Sigmoid colon (tissue), 7 donors: ENCODE results near the gene PLCL1. TPM values are rescaled to one million over a fixed set of nuclear protein-coding genes. Genes with fewer than 3 reads are reported as not detected.

Source experiments
- DNase-seq: peaks from one replicate; pipeline ENCODE4 v3.0.0-alpha.2; 2019
- H3K27ac ChIP-seq, 4 donors: fragments of 200-600 bp; sonication (generic); one replicate each; pipeline ENCODE4 v1.5.1; 2016 to 2019; ENCODE audit warnings: mild to moderate bottlenecking in 1 of 4
- H3K27me3 ChIP-seq, 3 donors: fragments of 200-600 bp; sonication (generic); one replicate each; pipeline ENCODE4 v1.5.1; 2019; ENCODE audit warnings: mild to moderate bottlenecking in 1 of 3
- H3K36me3 ChIP-seq, 4 donors: fragments of 200-600 bp; sonication (generic); one replicate each; pipeline ENCODE4 v1.5.1; 2016 to 2019
- H3K4me1 ChIP-seq, 4 donors: fragments of 200-600 bp; sonication (generic); one replicate each; pipeline ENCODE4 v1.5.1; 2017 to 2019
- H3K4me3 ChIP-seq, 4 donors: fragments of 200-600 bp; sonication (generic); one replicate each; pipeline ENCODE4 v1.5.1; 2017 to 2019; ENCODE audit warnings: mild to moderate bottlenecking in 2 of 4, moderate library complexity in 1 of 4
- H3K9me3 ChIP-seq, 4 donors: fragments of 200-600 bp in 3 of 4; sonication (generic) in 3 of 4; one replicate each; pipeline versions ENCODE4 v1.5.1 to v1.6.1; 2013 to 2019
- CTCF ChIP-seq, 4 experiments: fragments of 450-650 bp in 3 of 4; fragments of 200-600 bp in 1 of 4; IDR thresholded peaks; one replicate each; pipeline ENCODE4 v1.5.1; 2016 to 2019; ENCODE audit warnings: antibody characterized with exemption in 4 of 4, mild to moderate bottlenecking in 3 of 4, moderate library complexity in 2 of 4
- EP300 ChIP-seq, 4 donors: sonication (generic); formaldehyde crosslinking; IDR thresholded peaks; one replicate each; pipeline ENCODE4 v1.6.1; 2017; ENCODE audit warnings: antibody characterized with exemption in 4 of 4
- POLR2A ChIP-seq, 2 donors: fragments of 450-650 bp; IDR thresholded peaks; one replicate each; pipeline ENCODE4 v1.6.1; 2016; ENCODE audit warnings: antibody characterized with exemption in 2 of 2, mild to moderate bottlenecking in 2 of 2, moderate library complexity in 2 of 2
- POLR2AphosphoS5 ChIP-seq, 4 donors: sonication (generic); formaldehyde crosslinking; IDR thresholded peaks; one replicate each; pipeline ENCODE4 v1.6.1; 2017; ENCODE audit warnings: antibody characterized with exemption in 4 of 4
- WGBS, 2 donors: extraction: QIAGEN DNeasy Blood & Tissue Kit; methylation state at CpG; one replicate each; pipeline ENCODE4 v1.1.7; 2013; 5-methylcytosine and 5-hydroxymethylcytosine counted together
- intact Hi-C: fragments of 100-400 bp; cut with DNase I; formaldehyde crosslinking; loops from one replicate; pipeline ENCODE4 v1.15.1; 2023
- polyA plus RNA-seq, 3 donors: library from polyadenylated mRNA; stranded (reverse); fragments of 200-250 nt; gene quantifications; one replicate each; pipeline ENCODE4 v1.2.3, GENCODE V29; 2013
- total RNA-seq, 4 donors: library from RNA; depleted of rRNA; stranded (reverse); fragments of >200 nt; gene quantifications; one replicate each; pipeline ENCODE4 v1.1.0, GENCODE V29; 2016
- donor health status: healthy with polysubstance abuse.
- donor health status: Bipolar disorder and iron deficiency.
- donor health status: healthy.

The PLCL1 gene
- total and polyA plus RNA-seq, 7 donors: 0.69 to 20.0 (median 13.6) TPM

- no peaks in the 10 kb centered on the region for H3K36me3 ChIP-seq
- no peak for DNase-seq
- no peak overlapping the region for H3K4me3 ChIP-seq
- H3K9me3 ChIP-seq: no peaks in the 10 kb centered on the region
- WGBS, 2 donors: 81 to 87% methylated on average over 3 of the region's 3 CpGs
- intact Hi-C loops: no loop called here
- peaks cover 0 to 8% (median 6%) of the 10 kb centered on the region in 4 donors for H3K4me1 ChIP-seq
- H3K27me3 ChIP-seq: no peaks in the 10 kb centered on the region
- H3K27ac ChIP-seq: peak overlapping the region in 1 of 4 donors; percentile 44
- no peak for TF ChIP-seq POLR2A (IDR thresholded peaks at IDR 0.05)
- TF ChIP-seq POLR2AphosphoS5 (IDR thresholded peaks at IDR 0.05): no peak
- TF ChIP-seq EP300 (IDR thresholded peaks at IDR 0.05): no peak
- no peak for TF ChIP-seq CTCF (IDR thresholded peaks at IDR 0.05)
Measured at GRCh38 chr2:197915548-197916265, 111.3 kb downstream of the PLCL1 start.

- Histone ChIP-seq H3K9me3 (no peaks in the 10 kb centered on the region), H3K4me3 (no peak overlapping the region), H3K36me3 (no peaks in the 10 kb centered on the region), H3K27ac (no peak overlapping the region), H3K4me1 (peaks cover 0 to 7% (median 4%) of the 10 kb centered on the region in 4 donors), H3K27me3 (no peaks in the 10 kb centered on the region)
- TF ChIP-seq POLR2AphosphoS5 (IDR thresholded peaks at IDR 0.05) (no peak), CTCF (IDR thresholded peaks at IDR 0.05) (no peak), EP300 (IDR thresholded peaks at IDR 0.05) (no peak), POLR2A (IDR thresholded peaks at IDR 0.05) (no peak)
- no peak for DNase-seq
- intact Hi-C loops: no loop called here
Measured at GRCh38 chr2:197919487-197919886, 115.1 kb downstream of the PLCL1 start.

- no peak for DNase-seq
- Histone ChIP-seq H3K9me3 (no peaks in the 10 kb centered on the region), H3K36me3 (no peaks in the 10 kb centered on the region), H3K27ac (no peak overlapping the region), H3K4me3 (no peak overlapping the region), H3K27me3 (no peaks in the 10 kb centered on the region), H3K4me1 (peaks cover 0 to 3% (median under 1%) of the 10 kb centered on the region in 4 donors)
- WGBS, 2 donors: 93 to 100% methylated on average over 1 of the region's 1 CpG
- TF ChIP-seq CTCF (IDR thresholded peaks at IDR 0.05): no peak
- no peak for TF ChIP-seq POLR2AphosphoS5 (IDR thresholded peaks at IDR 0.05)
- TF ChIP-seq EP300 (IDR thresholded peaks at IDR 0.05): no peak
- TF ChIP-seq POLR2A (IDR thresholded peaks at IDR 0.05): no peak
- intact Hi-C loops: no loop called here
Measured at GRCh38 chr2:197920088-197920487, 115.7 kb downstream of the PLCL1 start.

- Histone ChIP-seq H3K9me3 (no peaks in the 10 kb centered on the region), H3K36me3 (no peaks in the 10 kb centered on the region), H3K27ac (no peak overlapping the region), H3K4me1 (no peaks in the 10 kb centered on the region), H3K27me3 (no peaks in the 10 kb centered on the region), H3K4me3 (no peak overlapping the region)
- TF ChIP-seq CTCF (IDR thresholded peaks at IDR 0.05): no peak
- no peak for TF ChIP-seq EP300 (IDR thresholded peaks at IDR 0.05)
- TF ChIP-seq POLR2A (IDR thresholded peaks at IDR 0.05): no peak
- TF ChIP-seq POLR2AphosphoS5 (IDR thresholded peaks at IDR 0.05): no peak
- WGBS, 2 donors: 92 to 93% methylated on average over 5 of the region's 5 CpGs
- intact Hi-C loops: no loop called here
- no peak for DNase-seq
Measured at GRCh38 chr2:197920592-197921201, 116.3 kb downstream of the PLCL1 start.
